GM19023 (cell line): Measurements from ENCODE around the gene HEXD.

ENCODE experiments used
- ATAC-seq: cut with Tn5 transposase; IDR thresholded peaks from one replicate; pipeline ENCODE4 v1.9.1; 2021; ENCODE audit warnings: mild to moderate bottlenecking, moderate library complexity; ENCODE audit not compliant: unreplicated experiment

The HEXD gene

GRCh38 chr17:82414548-82415281 is 3.4 kb upstream of the HEXD start:
- no peak for ATAC-seq

- no peak for ATAC-seq
Observed at GRCh38 chr17:82415336-82415735, 2.8 kb upstream of the HEXD start.

DNA sequence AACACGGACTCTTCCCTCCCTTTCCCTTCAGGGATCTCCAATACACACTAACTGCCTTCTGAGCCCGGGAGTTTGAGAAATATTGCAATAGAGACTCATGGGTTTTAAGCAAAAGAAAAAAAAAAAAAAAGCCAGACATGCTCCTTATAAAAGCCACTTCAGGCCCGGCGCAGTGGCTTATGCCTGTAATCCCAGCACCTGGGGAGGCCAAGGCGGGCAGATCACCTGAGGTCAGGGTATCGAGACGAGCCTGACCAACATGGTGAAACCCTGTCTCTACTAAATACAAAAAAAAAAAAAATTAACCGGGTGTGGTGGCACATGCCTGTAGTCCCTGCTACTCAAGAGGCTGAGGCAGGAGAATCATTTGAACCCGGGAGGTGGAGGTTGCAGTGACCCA is 2.4 kb upstream of the HEXD start:
- no peak for ATAC-seq

GRCh38 chr17:82416264-82416663 is 1.9 kb upstream of the HEXD start:
- no peak for ATAC-seq

GRCh38 chr17:82416771-82417170 is 1.4 kb upstream of the HEXD start:
- ATAC-seq = no peak

GRCh38 chr17:82419540-82419939 is 1.4 kb downstream of the HEXD start:
- no peak for ATAC-seq

DNA sequence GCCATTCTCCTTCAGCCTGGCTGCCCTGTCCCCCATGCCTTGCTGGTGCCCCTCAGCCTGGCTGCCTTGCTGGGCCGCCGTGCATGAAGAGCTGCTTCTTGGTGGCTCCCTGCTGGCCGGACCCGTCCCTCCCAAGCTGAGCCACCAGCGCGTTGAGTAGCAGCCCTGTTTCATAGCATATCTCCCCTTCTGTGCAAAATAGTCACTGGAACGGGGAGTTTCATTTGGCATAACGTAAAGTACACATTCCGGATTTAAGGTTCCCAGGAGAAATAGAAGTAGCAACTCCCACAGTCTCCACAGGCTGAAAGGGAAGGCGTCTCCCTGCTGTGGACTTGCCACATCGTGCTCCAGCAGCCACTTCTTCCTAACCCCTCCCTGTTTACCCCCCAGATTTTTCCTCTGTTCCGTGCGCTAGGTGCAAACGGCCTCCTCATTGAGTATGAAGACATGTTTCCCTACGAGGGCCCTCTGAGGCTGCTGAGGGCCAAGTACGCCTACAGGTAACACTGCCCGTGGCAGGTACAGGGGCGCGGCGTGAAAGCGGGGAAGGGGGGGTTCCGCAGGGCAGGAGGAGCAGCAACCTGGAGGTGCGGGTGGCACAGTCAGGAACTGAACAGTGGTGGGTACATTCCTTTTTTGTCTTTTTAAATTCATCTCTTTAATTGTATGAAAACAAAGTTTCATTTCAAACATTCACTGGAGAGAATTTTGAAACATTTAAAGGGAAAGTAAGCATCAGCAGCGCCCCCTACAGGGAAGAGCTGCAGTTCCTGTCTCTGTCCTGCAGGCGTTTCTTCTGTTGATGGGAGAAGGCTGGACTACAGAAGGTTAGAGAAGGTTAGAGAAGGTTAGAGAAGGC is 6.1 kb downstream of the HEXD start:
- ATAC-seq = no peak

DNA sequence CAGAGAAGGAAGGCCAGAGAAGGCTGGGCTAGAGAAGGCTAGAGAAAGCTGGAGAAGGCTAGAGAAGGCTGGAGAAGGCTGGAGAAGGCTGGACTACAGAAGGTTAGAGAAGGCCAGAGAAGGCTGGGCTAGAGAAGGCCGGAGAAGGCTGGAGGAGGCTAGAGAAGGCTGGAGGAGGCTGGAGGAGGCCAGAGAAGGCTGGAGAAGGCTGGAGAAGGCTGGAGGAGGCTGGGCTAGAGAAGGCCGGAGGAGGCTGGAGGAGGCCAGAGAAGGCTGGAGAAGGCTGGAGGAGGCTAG is 6.7 kb downstream of the HEXD start:
- ATAC-seq = no peak

DNA sequence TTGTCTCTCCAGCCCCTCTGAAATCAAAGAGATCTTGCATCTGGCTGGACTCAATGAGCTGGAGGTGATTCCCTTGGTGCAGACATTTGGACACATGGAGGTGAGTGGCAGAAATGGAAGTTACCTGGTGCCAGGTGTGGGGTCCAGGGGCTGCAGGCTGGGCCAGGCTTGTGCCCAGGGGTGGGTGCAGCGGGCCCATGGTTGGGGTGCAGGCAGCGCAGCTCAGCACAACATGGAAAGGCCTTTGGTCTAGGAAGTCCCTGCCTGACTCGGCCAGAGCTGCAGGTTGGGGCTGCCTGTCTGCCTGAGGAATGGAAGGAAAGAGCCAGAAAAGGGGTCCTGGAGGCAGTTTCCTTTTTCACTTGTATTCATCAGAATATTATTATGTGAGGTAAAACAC is 10.4 kb downstream of the HEXD start:
- ATAC-seq = no peak

GRCh38 chr17:82429824-82430223 is 11.7 kb downstream of the HEXD start:
- no peak for ATAC-seq

DNA sequence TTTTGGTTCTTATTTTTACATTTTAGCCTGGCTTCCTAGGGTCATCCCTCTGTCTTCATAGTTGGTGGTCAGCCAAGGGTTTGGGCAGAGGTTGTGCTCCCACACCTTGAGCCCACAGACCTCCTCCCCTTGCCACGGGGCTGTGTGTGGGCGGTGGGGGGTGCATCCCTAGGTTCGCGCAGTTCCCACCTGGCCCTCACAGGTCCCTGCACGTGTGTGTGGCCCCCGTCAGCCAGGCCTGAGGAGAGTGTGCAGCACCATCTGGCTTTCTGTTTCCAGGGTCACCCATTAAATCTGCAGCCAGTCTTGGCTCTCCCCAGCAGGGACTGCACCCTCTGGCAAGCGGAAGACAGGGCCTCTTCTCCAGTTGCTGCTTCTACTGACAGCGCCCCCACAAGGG is 13.9 kb downstream of the HEXD start:
- no peak for ATAC-seq

GRCh38 chr17:82433560-82434215 is 15.5 kb downstream of the HEXD start:
- no peak for ATAC-seq

- no peak for ATAC-seq
Observed at GRCh38 chr17:82434216-82434565, 16.0 kb downstream of the HEXD start.

DNA sequence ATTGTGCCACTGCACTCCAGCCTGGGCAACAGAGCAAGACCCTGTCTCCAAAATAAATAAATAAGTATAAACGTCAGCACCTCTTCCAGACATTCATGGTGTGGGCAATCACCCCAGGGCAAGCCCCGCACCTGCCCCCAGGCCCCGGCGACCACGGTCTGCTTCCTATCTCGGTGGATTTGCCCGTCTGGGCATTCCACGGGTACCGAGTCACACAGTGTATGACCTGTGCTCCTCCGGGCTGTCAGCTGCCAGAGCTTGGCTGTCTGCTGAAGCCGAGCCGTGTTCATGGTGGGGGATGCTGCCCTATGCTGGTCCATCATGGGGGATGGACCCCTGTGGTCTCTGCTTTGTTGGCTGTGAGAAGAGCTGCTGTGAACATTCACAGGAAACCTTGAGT is 17.0 kb downstream of the HEXD start:
- no peak for ATAC-seq

- ATAC-seq = no peak
Observed at GRCh38 chr17:82435601-82436583, 17.7 kb downstream of the HEXD start.

DNA sequence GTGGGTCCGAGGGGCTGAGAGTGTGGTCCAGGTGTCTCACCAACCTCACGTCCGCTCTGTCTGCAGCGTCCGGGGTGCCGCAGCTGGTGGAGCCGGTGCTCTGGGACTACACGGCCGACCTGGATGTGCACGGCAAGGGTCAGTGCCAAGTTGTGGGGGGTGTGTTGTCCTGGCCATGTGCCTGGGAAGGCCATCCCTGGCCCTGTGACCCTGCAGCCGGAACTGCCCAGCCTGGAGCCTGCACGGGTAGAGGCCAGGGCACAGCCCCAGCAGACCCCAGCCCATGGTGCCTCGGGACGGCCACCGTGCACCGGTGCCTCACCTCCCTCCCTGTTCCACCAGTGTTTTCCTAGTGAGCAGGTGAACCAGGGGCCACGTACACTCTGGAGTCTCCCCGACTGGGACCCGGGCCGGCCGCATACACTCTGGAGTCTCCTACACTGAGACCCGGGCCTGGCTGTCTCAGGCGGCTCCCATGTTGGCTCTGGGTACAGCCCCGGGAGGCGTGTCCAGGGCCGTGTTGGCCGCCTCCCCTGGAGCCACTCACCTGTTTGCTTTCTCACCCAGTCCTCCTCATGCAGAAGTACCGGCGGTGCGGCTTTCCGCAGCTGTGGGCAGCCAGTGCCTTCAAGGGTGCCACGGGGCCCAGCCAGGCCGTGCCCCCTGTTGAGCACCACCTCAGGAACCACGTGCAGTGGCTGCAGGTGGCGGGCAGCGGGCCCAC is 18.6 kb downstream of the HEXD start:
- ATAC-seq = no peak

DNA sequence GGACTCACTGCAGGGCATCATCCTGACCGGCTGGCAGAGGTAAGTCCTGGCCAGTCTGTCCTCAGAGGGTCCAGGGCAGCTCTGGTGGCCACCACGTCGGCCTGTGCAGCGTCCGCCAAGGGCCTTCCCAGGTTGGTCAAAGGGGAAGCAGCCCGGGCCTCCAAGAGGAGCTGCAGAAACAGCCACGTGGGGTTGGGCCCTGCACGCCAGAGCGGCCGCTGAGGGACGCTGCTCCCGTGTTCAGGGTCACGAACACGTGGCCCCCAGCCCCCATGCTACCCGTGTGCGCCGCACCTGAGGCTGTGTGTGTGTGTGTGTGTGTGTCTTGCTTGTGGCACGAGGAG is 19.1 kb downstream of the HEXD start:
- ATAC-seq = no peak

DNA sequence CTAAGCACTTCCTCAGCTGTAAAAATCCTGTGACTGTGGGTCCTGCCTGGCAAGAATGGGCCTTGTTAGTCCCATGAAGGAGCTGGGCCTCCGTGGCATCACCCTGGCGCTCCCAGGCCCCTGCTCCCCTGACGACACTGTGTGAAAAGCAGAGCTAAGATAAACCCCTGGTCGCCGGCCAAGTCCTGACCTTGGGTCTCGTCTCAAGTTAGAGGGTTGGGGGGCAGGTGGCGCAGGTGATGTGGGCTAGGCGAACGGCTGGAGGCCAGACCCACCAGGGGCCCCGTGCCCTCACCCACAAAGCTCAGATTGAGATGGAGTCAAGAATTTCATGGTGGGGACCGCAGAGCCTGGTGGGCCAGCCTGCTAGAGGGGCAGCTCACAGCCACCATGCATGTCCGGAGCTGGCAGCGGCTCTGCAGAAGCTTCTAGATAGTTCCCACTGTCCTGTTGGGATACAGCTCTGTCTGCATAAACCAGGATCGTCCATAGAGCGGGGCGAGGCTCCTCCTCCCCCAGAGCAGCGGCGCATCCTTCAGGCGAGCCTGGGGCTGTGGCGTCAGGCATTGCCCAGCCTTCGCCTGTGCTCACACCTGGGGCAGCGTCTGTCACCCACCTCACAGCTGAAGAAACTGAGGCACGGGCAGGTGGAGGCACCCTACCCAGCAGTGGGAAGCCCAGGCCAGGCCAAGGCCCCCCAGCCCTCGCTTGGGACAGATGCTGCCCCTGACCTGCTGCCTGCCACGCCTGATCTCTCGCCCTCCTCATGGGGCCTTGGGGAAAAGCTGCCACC is 20.4 kb downstream of the HEXD start:
- ATAC-seq = no peak

DNA sequence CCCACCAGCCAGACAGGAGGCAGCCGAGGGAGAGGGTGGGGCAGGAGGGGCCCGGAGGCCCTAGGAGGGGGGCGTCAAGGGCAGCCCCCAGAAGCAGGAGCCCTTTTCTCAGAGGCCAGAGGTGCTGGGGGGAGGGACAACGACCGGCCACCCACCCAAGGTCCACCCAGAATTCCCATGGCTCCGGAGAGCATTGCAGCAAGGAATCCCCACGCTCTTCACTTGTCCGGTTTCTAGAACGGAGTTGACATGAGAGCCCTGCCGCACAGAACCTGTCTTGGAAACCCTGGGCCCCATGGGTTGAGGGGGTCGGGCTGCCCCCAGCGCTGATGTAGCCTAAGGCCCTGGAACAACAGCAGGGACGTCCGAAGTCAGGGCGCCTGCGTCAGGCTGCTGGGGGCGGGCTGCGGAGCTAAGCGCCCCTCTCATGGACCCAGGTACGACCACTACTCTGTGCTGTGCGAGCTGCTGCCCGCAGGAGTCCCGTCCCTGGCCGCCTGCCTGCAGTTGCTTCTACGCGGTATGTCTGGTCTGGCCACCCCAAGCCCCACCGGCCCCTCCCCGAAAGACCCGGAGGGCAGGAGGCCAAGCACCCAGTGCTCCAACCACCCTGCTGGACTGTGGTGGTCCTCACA is 21.2 kb downstream of the HEXD start:
- no peak for ATAC-seq
